HuH-7.5 (cell line): ENCODE data around the gene SLC1A3.

ENCODE experiments used
- DNase-seq: peaks from one replicate; pipeline ENCODE4 v3.0.0; 2011; ENCODE audit warnings: low spot score

The SLC1A3 gene

GRCh38 chr5:36688722-36689121 lies 82.3 kb downstream of the SLC1A3 start:
- peak; percentile 55 for DNase-seq

- no peak for DNase-seq
Observed at GRCh38 chr5:36689225-36689624, 82.8 kb downstream of the SLC1A3 start.

GRCh38 chr5:36690041-36690961 lies 83.9 kb downstream of the SLC1A3 start:
- peak; percentile 94 for DNase-seq

GRCh38 chr5:36691226-36691625 lies 84.8 kb downstream of the SLC1A3 start:
- no peak for DNase-seq

DNA sequence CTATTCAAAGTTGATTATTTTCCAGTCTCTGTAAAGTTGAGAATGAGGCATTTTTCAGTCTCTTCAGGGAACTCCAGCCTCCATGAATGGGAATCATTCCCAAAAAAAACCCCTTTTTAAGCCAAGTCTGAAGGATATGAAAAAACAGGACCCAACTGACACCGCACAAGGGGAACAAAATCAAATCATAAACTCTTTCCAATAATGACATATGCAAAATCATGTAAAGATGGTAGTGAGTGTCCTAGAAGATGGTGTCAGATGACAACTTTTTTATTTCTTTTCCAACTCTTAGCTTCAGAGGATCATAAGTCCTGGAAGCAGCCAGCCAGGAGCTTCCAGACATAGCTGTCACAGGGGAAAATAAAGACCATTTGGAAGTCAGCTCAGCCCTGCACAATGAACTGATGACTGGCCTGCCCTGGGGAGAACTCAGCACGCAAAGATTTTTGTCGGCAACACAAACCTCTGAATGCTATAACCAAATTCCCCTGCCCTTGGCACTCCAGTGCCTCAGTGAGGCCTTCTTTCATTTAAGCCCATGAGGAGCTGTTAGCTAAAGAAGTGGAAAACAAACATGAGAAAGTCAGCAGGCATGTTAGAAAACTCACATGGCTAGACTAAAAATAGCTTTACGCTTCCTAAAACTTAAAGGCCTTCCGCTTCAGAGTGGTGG lies 85.4 kb downstream of the SLC1A3 start:
- DNase-seq = no peak

DNA sequence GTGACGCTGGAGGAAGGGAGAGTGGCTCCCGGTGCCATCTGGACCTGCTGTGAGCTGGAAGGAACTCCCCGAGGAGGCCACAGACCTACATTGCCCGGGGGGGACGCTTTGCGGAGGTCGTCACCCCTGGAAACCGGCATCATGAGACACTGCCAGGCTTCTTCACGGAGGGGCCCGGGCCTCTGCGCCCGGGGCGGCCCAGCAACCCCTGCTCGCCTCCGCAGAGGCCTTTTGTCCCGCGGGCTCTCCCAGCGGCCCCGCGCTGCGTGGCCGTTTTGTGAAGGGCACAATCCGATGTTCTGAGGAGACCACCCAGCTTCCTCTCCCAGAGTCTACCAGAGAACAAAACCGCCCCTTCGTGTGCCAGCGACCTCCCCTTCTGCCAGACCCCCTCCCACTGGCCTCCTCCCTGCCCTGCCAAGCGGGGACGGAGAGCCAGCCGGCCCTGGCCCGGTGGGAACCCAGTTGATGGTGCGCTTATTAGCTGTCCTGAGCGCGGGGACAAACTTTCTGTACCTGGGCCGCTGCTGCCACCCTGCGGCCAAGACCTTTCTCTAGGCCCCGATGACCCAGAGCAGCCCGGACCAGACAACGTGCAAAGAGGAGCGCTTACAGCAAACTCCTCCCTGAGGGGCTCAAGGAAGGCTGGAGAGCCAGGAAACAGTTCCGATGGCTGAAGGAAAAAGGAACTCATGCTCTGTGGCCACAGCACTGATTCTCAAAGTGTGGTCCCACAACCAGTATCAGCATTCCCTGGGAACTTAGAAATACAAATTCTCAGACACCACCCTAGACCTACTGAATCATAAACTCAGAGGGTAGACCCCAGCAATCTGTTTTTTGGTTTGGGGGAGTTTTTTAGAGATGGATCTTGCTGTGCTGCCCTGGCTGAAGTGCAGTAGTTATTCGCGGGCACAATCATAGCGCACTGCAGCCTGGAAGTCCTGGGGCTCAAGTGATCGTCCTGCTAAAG lies 86.7 kb downstream of the SLC1A3 start:
- DNase-seq = peak; percentile 84

DNA sequence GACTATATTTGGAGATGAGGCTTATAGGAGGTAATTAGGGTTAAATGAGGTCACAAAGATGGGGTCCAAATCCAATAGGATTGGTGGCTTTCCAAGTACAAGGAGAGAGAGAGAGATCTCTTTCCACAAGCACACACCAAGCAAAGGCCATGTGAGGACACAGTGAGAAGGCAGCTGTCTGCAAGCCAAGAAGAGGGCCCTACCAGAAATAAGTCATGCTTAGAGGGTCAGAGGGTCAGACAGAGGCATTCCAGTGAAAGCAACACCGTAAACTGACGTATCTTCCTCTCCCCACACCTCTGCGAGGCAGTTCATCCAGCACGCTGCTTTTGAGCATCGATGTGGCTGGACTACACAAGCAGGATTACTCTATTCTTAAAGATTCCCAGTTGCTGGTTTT lies 87.9 kb downstream of the SLC1A3 start:
- no peak for DNase-seq

DNA sequence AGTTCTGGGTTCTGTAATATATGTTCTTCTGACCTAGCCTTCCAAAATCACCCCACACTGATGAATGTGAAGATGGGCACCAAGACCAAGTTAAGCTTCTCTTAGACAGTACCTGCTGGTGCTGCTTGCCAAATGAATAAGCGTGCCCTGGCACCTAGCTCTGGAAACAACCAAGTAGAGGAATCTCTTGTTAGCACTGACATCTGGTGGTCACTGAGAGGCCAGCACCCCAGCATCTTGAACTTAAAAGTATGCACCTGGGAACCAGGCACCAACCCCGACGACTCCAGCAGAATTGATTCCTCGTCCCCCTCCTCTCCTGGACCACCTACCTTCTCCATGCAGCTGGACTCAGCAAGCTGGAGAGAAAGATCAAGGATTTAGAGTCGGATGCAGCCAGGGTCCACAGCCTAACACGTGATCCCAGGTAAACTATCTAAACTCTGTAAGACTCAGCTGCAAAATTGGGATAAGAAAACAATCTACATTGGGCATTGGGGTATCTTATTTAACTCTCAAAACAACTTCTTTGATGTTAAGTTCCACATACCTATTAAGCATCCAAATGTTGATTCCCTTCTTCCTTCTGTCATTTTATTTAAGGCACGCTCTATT lies 89.8 kb downstream of the SLC1A3 start:
- DNase-seq = peak; percentile 81

DNA sequence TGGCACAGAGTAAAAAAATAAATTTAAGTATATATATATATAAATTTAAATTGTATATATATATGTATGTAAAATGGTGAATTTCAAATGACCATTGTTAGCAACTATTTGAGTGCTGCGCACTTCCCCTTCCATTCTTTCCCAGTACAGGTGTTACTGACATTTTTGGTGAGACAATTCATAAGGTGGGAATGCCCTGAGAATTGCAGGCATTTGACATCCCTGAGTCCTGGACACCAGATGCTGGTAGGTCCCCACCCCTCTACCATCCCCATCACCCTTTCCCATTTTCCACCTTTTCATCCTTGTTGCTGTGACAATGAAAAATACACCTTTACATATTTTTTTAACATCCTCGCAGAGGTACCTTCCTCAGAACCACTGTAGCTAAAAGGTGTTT lies 91.6 kb downstream of the SLC1A3 start:
- DNase-seq = no peak

GRCh38 chr5:36701085-36701698 lies 94.8 kb downstream of the SLC1A3 start:
- no peak for DNase-seq

- DNase-seq = no peak
Observed at GRCh38 chr5:36703245-36703860, 96.9 kb downstream of the SLC1A3 start.

DNA sequence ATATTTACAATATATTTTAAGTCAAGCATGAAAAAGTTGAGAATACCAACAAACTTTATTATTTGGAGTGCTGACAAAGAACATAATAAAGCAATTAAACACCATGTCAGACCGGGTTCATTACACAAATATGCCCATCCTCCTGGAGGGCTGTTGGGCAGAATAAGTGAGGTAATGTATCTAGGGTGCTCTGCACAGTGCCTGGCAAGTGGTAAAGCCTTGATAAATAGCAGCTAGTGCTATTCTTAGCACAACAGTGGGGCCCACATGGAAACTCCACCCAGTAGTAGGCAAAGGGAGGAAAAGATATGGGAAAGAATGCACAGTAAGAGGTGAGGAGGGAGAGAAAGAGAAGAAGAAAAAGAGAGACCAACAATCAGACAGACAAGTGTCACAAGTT lies 97.7 kb downstream of the SLC1A3 start:
- no peak for DNase-seq

GRCh38 chr5:36705055-36705454 lies 98.6 kb downstream of the SLC1A3 start:
- no peak for DNase-seq

GRCh38 chr5:36706662-36707061 lies 100.3 kb downstream of the SLC1A3 start:
- no peak for DNase-seq

GRCh38 chr5:36708996-36709395 lies 102.6 kb downstream of the SLC1A3 start:
- no peak for DNase-seq

- no peak for DNase-seq
Observed at GRCh38 chr5:36710039-36710438, 103.6 kb downstream of the SLC1A3 start.

DNA sequence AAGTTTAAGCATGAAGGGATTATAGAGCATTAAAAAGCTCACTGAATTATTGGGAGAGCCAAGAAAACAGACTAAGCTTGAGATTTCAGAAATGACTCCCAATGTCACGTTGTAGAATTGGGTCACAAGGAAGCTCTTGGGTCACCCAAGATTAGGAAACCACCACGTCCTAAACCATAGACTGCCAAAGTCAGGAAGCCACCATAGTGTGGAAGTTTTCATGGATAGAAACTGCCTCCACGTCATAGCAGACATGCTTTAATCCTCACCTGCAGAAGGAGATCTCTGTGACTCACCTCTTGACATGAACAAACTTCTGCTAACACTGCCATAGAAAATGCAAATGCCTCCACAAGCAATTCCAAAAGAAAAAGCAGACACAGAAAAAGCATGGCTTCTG lies 106.3 kb downstream of the SLC1A3 start:
- DNase-seq = no peak

- DNase-seq = no peak
Observed at GRCh38 chr5:36713541-36713940, 107.1 kb downstream of the SLC1A3 start.

DNA sequence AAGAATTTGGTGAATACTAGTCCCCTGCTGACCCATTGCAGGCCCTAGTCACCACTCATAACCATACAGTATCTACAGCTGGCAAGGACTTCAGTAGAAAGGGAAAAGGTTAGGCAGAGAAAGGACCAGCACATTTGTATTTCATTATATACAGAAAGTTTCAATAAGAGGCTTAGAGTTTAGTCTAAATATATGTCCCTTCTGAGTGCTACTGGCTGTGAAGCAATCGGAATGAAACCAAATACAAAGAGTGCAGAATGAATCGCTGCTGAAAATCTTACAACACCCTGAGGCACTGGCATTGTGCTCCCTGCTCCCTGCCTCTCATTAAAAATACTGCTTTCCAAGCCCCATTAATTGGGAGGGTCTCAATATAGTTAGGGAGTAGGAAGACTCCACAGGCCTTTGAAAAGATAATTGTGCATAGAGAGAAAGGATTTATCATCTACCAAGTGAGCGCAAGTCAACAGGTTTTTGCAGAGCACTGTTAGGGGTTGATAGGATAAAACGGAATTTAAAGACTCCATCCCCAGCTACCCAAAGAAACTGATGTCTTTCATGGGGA lies 110.8 kb downstream of the SLC1A3 start:
- DNase-seq = no peak

DNA sequence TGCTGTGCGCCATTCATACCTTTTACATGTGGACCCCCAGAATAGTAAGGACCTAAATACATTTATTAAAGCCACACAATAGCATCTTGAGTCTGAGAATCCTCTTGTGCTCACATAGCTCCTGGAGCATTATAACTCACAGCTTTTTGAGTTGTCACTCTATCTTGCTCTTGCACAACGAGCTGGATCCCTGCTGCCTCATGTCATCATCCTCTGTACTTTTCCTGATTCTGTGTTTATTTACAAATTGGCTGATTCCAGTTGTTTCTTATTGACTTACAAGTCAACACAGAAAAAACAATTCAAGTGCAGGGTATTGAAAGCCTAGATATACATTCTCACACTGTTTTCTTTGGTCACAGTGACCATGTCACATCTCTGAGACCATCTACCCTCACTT lies 112.9 kb downstream of the SLC1A3 start:
- DNase-seq = no peak

DNA sequence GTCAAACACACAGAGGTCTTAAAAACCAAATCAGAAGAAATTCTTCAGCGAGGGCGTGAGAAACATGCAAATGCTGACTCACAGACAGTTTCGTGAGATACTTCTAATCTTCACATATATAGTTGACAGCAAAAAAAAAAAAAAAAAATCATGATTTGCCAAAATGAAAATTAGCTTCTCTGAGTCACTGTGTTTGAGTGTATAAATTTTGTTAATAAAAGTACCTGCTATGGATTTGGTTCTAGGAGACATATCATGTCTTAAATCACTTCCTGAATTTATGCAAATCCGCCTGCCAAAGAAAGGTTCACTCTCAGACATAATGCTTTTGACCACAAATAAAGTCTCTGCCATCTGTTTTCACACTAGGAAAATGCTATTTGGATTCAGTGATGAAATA lies 114.3 kb downstream of the SLC1A3 start:
- DNase-seq = no peak
